HepG2 (cell line): ENCODE measurements around the gene ZC3H8. TPM values are rescaled to one million over a fixed set of nuclear protein-coding genes. Genes with fewer than 3 reads are reported as not detected.

Experiments
- AGO2 ChIP-seq: fragments of 200-400 bp; formaldehyde crosslinking; optimal IDR thresholded peaks from 2 replicates; pipeline ENCODE3; 2017; ENCODE audit warnings: mild to moderate bottlenecking, low read depth, low read length, moderate library complexity
- CENPBD1 ChIP-seq: sonication (generic); formaldehyde crosslinking; IDR thresholded peaks from 2 replicates; pipeline ENCODE4 v1.8.0; 2022; ENCODE audit warnings: missing genetic modification reagents, low read depth, mild to moderate bottlenecking, borderline replicate concordance
- FOXA3 ChIP-seq: IDR thresholded peaks from 2 replicates; pipeline ENCODE4 v1.6.1; 2016; ENCODE audit warnings: missing genetic modification reagents, missing compliant biosample characterization
- KDM2A ChIP-seq: sonication (generic); formaldehyde crosslinking; IDR thresholded peaks from 2 replicates; pipeline ENCODE4 v1.4.0; 2020; ENCODE audit warnings: low read depth, missing genetic modification reagents, borderline replicate concordance
- KLF16 ChIP-seq, 2 experiments: sonication (generic) in 1 of 2; formaldehyde crosslinking in 1 of 2; IDR thresholded peaks; 2 replicates each; pipeline versions ENCODE4 v1.6.1 to v1.8.0; 2016 to 2023; ENCODE audit warnings: missing genetic modification reagents in 2 of 2, missing compliant biosample characterization in 1 of 2
- MTA3 ChIP-seq: sonication (generic); formaldehyde crosslinking; IDR thresholded peaks from 2 replicates; pipeline ENCODE4 v1.4.0; 2020; ENCODE audit warnings: missing genetic modification reagents
- MXD1 ChIP-seq: sonication (generic); formaldehyde crosslinking; IDR thresholded peaks from 2 replicates; pipeline ENCODE4 v1.4.0; 2020; ENCODE audit warnings: mild to moderate bottlenecking, missing genetic modification reagents
- NFE2 ChIP-seq: sonication (generic); formaldehyde crosslinking; IDR thresholded peaks from 2 replicates; pipeline ENCODE4 v1.4.0; 2020; ENCODE audit warnings: missing genetic modification reagents
- NFYC ChIP-seq: IDR thresholded peaks from 2 replicates; pipeline ENCODE4 v1.6.1; 2016; ENCODE audit warnings: missing genetic modification reagents, missing compliant biosample characterization
- PBX3 ChIP-seq: sonication (generic); formaldehyde crosslinking; IDR thresholded peaks from 2 replicates; pipeline ENCODE4 v1.8.1; 2023; ENCODE audit warnings: missing genetic modification reagents, inconsistent platforms, borderline replicate concordance
- PHF5A ChIP-seq: IDR thresholded peaks from one replicate; pipeline ENCODE4 v1.6.1; 2018; ENCODE audit warnings: low read depth, missing genetic modification reagents; ENCODE audit not compliant: unreplicated experiment
- SKIL ChIP-seq: sonication (generic); formaldehyde crosslinking; IDR thresholded peaks from 2 replicates; pipeline ENCODE4 v1.8.0; 2022; ENCODE audit warnings: missing genetic modification reagents, mild to moderate bottlenecking, moderate library complexity, borderline replicate concordance
- SNAPC4 ChIP-seq: sonication (generic); formaldehyde crosslinking; IDR thresholded peaks from 2 replicates; pipeline ENCODE4 v1.4.0; 2020; ENCODE audit warnings: mild to moderate bottlenecking, missing genetic modification reagents
- TRIM24 ChIP-seq: sonication (generic); formaldehyde crosslinking; IDR thresholded peaks from 2 replicates; pipeline ENCODE4 v1.8.0; 2022; ENCODE audit warnings: mild to moderate bottlenecking, missing genetic modification reagents
- WIZ ChIP-seq: sonication (generic); formaldehyde crosslinking; IDR thresholded peaks from 2 replicates; pipeline ENCODE4 v1.5.1; 2020; ENCODE audit warnings: mild to moderate bottlenecking, missing genetic modification reagents
- ZBTB25 ChIP-seq: IDR thresholded peaks from 2 replicates; pipeline ENCODE4 v1.6.1; 2018; ENCODE audit warnings: missing genetic modification reagents
- ZNF331 ChIP-seq: sonication (generic); formaldehyde crosslinking; IDR thresholded peaks from 2 replicates; pipeline ENCODE4 v1.4.0; 2020; ENCODE audit warnings: missing genetic modification reagents
- ZNF547 ChIP-seq: sonication (generic); formaldehyde crosslinking; IDR thresholded peaks from 2 replicates; pipeline ENCODE4 v1.5.1; 2020; ENCODE audit warnings: mild to moderate bottlenecking, missing genetic modification reagents
- ZNF737 ChIP-seq: sonication (generic); formaldehyde crosslinking; IDR thresholded peaks from 2 replicates; pipeline ENCODE4 v1.5.0; 2020; ENCODE audit warnings: missing genetic modification reagents, mild to moderate bottlenecking, borderline replicate concordance
- polyA plus RNA-seq, 8 experiments: library from polyadenylated mRNA; depleted of rRNA in 3 of 8; stranded (reverse) in 7 of 8; unstranded in 1 of 8; fragments of >200 nt; fragmentation: Illumina TruSeq in 4 of 8; extraction: Trizol in 4 of 8; gene quantifications; 2 replicates each; pipeline versions ENCODE4 v1.2.1 to v1.2.3, GENCODE V29; 2011 to 2016; ENCODE audit warnings: low read depth in 4 of 8, missing spikeins in 1 of 8, mixed read lengths in 1 of 8; ENCODE audit not compliant: insufficient read depth in 1 of 8
- total RNA-seq, 5 experiments: library from RNA; depleted of rRNA; stranded (reverse); fragments of >200 nt; fragmentation: Illumina TruSeq; extraction: Trizol; gene quantifications; 2 replicates each; pipeline ENCODE4 v1.2.3, GENCODE V29; 2016; ENCODE audit warnings: low read depth in 1 of 5

Gene ZC3H8
- total and polyA plus RNA-seq, 2 of the 13 experiments (the other 11 are each of a cell fraction or from before 2014, with no cell fraction given), result 4.5 to 17.0 TPM

- TF ChIP-seq ZBTB25 (CRISPR knock-in tag) (peak; percentile 92), SNAPC4 (CRISPR knock-in tag) (peak; percentile 96), KLF16 (CRISPR knock-in tag; IDR thresholded peaks at IDR 0.05) (peak in 1 of 2 experiments; percentile 98; a peak in 2 of 4 replicates), ZNF331 (CRISPR knock-in tag) (peak; percentile 91; the same call in 1 of the 2 replicates), ZNF737 (CRISPR knock-in tag) (peak; percentile 79; the same call in 1 of the 2 replicates), MXD1 (peak; percentile 94), ZNF547 (CRISPR knock-in tag) (peak; percentile 98), PHF5A (peak; percentile 52), SKIL (CRISPR knock-in tag) (peak; percentile 74), FOXA3 (CRISPR knock-in tag) (peak; percentile 80), MTA3 (CRISPR knock-in tag) (no peak; the same call in 1 of the 2 replicates), CENPBD1 (CRISPR knock-in tag) (0 out of 2 replicates have a peak, but pooled peaks have one; percentile 32), WIZ (no peak; the same call in 1 of the 2 replicates), NFE2 (CRISPR knock-in tag) (no peak; the same call in 1 of the 2 replicates), TRIM24 (no peak), NFYC (CRISPR knock-in tag) (peak; percentile 99), AGO2 (peak; percentile 100), PBX3 (CRISPR knock-in tag) (peak; percentile 78; the same call in 1 of the 2 replicates), KDM2A (CRISPR knock-in tag) (peak; percentile 99)
Measured at GRCh38 chr2:112275311-112275886, 20.6 kb upstream of the ZC3H8 start, which contains the start of gene ZC3H6 (continued).
